GM12891 (cell line): ENCODE data around the gene CLPTM1L.

ENCODE experiments used
- POLR2A ChIP-seq: IDR thresholded peaks from 2 replicates; pipeline ENCODE4 v1.6.1; 2011; ENCODE audit warnings: low read depth, low read length, control low read depth
- POLR2AphosphoS5 ChIP-seq: IDR thresholded peaks from 2 replicates; pipeline ENCODE4 v1.6.1; 2011; ENCODE audit warnings: low read depth, low read length, control low read depth
- POU2F2 ChIP-seq: IDR thresholded peaks from 2 replicates; pipeline ENCODE4 v1.6.1; 2011; ENCODE audit warnings: low read depth, mild to moderate bottlenecking, control low read depth, low read length, moderate library complexity
- TAF1 ChIP-seq: IDR thresholded peaks from 2 replicates; pipeline ENCODE4 v1.6.1; 2011; ENCODE audit warnings: low read depth, low read length, control low read depth

GRCh38 chr5:1300581-1301083, 44.3 kb downstream of the CLPTM1L start:
- TF ChIP-seq POLR2A (no peak), POLR2AphosphoS5 (no peak), POU2F2 (no peak), TAF1 (no peak)
